Fibroblast of mammary gland (primary cell): ENCODE results near the gene LUZP2.

ENCODE experiments used
- DNase-seq: peaks from one replicate; pipeline ENCODE4 v3.0.0-alpha.2; 2010; ENCODE audit warnings: low read depth
- H3K4me3 ChIP-seq: 2 replicates; pipeline ENCODE4 v1.5.1; 2011; ENCODE audit warnings: low read depth, mild to moderate bottlenecking, low read length, moderate library complexity; ENCODE audit not compliant: control insufficient read depth
- CTCF ChIP-seq: conservative IDR thresholded peaks from 2 replicates; pipeline ENCODE4 v1.5.1; 2011; ENCODE audit warnings: low read depth, low read length, inconsistent platforms; ENCODE audit not compliant: control insufficient read depth, insufficient read depth

LUZP2 gene

GRCh38 chr11:24575392-24575791 lies 78.5 kb downstream of the LUZP2 start:
- peak; percentile 14 for DNase-seq

GRCh38 chr11:24585192-24585591 lies 88.3 kb downstream of the LUZP2 start:
- H3K4me3 ChIP-seq = no peak overlapping the region
- no peak for TF ChIP-seq CTCF
- DNase-seq = no peak

More at GRCh38 chr11:24575392-24575791, 78.5 kb downstream of the LUZP2 start:
- H3K4me3 ChIP-seq = no peak overlapping the region
- TF ChIP-seq CTCF = no peak

- TF ChIP-seq CTCF = no peak
- no peak overlapping the region for H3K4me3 ChIP-seq
- no peak for DNase-seq
These were observed 90.8 kb downstream of the LUZP2 start for GRCh38 chr11:24587635-24588034.

GRCh38 chr11:24588081-24588480 lies 91.2 kb downstream of the LUZP2 start:
- DNase-seq = peak; percentile 45
- TF ChIP-seq CTCF = no peak
- H3K4me3 ChIP-seq = no peak overlapping the region

- H3K4me3 ChIP-seq = no peak overlapping the region
- TF ChIP-seq CTCF = no peak
These were observed 92.2 kb downstream of the LUZP2 start for GRCh38 chr11:24589064-24589463.

GRCh38 chr11:24591283-24591682 lies 94.4 kb downstream of the LUZP2 start:
- no peak for TF ChIP-seq CTCF
- no peak overlapping the region for H3K4me3 ChIP-seq
- no peak for DNase-seq

More at GRCh38 chr11:24589064-24589463, 92.2 kb downstream of the LUZP2 start:
- no peak for DNase-seq

GRCh38 chr11:24592360-24592759 lies 95.5 kb downstream of the LUZP2 start:
- no peak overlapping the region for H3K4me3 ChIP-seq
- TF ChIP-seq CTCF = no peak
- no peak for DNase-seq
